ENCODE data around the gene MIGA2.
A peak's percentile ranks its signal among the peaks of the same experiment; 100 is the strongest.

Gene MIGA2

GRCh38 chr9:129098328-129098727 lies 61.9 kb downstream of the MIGA2 start:
- TF ChIP-seq GATA1 (IDR thresholded peaks at IDR 0.05; ENCODE audit: low read depth, low read length) (no peak), POLR2A (IDR thresholded peaks at IDR 0.05; ENCODE audit: low read length) (no peak)
- no peak for DNase-seq

GRCh38 chr9:129100383-129101169 lies 64.2 kb downstream of the MIGA2 start:
- no peak for DNase-seq
- TF ChIP-seq POLR2A (IDR thresholded peaks at IDR 0.05; ENCODE audit: low read length) = peak; percentile 16
- TF ChIP-seq GATA1 (IDR thresholded peaks at IDR 0.05; ENCODE audit: low read depth, low read length) = no peak

GRCh38 chr9:129101279-129101678 lies 64.9 kb downstream of the MIGA2 start:
- no peak for DNase-seq
- TF ChIP-seq GATA1 (IDR thresholded peaks at IDR 0.05; ENCODE audit: low read depth, low read length) (no peak), POLR2A (IDR thresholded peaks at IDR 0.05; ENCODE audit: low read length) (no peak)

GRCh38 chr9:129102095-129102525 lies 65.7 kb downstream of the MIGA2 start:
- no peak for DNase-seq
- no peak for TF ChIP-seq GATA1 (IDR thresholded peaks at IDR 0.05; ENCODE audit: low read depth, low read length)
- TF ChIP-seq POLR2A (IDR thresholded peaks at IDR 0.05; ENCODE audit: low read length) = no peak

- no peak for TF ChIP-seq POLR2A (IDR thresholded peaks at IDR 0.05; ENCODE audit: low read length)
- no peak for TF ChIP-seq GATA1 (IDR thresholded peaks at IDR 0.05; ENCODE audit: low read depth, low read length)
- peak; percentile 65 to 68 for DNase-seq
These were observed 66.6 kb downstream of the MIGA2 start for GRCh38 chr9:129102791-129103594.

- no peak for TF ChIP-seq POLR2A (IDR thresholded peaks at IDR 0.05; ENCODE audit: low read length)
- no peak for TF ChIP-seq GATA1 (IDR thresholded peaks at IDR 0.05; ENCODE audit: low read depth, low read length)
- no peak for DNase-seq
These were observed 67.2 kb downstream of the MIGA2 start for GRCh38 chr9:129103595-129103965.

GRCh38 chr9:129104051-129104450 lies 67.6 kb downstream of the MIGA2 start:
- TF ChIP-seq GATA1 (IDR thresholded peaks at IDR 0.05; ENCODE audit: low read depth, low read length) (no peak), POLR2A (IDR thresholded peaks at IDR 0.05; ENCODE audit: low read length) (no peak)
- no peak for DNase-seq

- DNase-seq = no peak
- TF ChIP-seq GATA1 (IDR thresholded peaks at IDR 0.05; ENCODE audit: low read depth, low read length) = no peak
These were observed 69.7 kb downstream of the MIGA2 start for GRCh38 chr9:129105857-129106694.

- no peak for DNase-seq
- TF ChIP-seq GATA1 (IDR thresholded peaks at IDR 0.05; ENCODE audit: low read depth, low read length) = no peak
- TF ChIP-seq POLR2A (IDR thresholded peaks at IDR 0.05; ENCODE audit: low read length) = no peak
These were observed 71.2 kb downstream of the MIGA2 start for GRCh38 chr9:129107651-129108050.

GRCh38 chr9:129108083-129108804 lies 71.8 kb downstream of the MIGA2 start:
- no peak for DNase-seq
- TF ChIP-seq POLR2A (IDR thresholded peaks at IDR 0.05; ENCODE audit: low read length) = no peak
- no peak for TF ChIP-seq GATA1 (IDR thresholded peaks at IDR 0.05; ENCODE audit: low read depth, low read length)

GRCh38 chr9:129108805-129109536 lies 72.5 kb downstream of the MIGA2 start:
- TF ChIP-seq GATA1 (IDR thresholded peaks at IDR 0.05; ENCODE audit: low read depth, low read length) (no peak), POLR2A (IDR thresholded peaks at IDR 0.05; ENCODE audit: low read length) (no peak)

GRCh38 chr9:129109537-129109903 lies 73.1 kb downstream of the MIGA2 start:
- TF ChIP-seq POLR2A (IDR thresholded peaks at IDR 0.05; ENCODE audit: low read length) (no peak), GATA1 (IDR thresholded peaks at IDR 0.05; ENCODE audit: low read depth, low read length) (no peak)
- DNase-seq = peak; percentile 56 to 59

More at GRCh38 chr9:129108805-129109536, 72.5 kb downstream of the MIGA2 start:
- no peak for DNase-seq
